Neural cell (in vitro differentiated cells): ENCODE measurements around the gene RAB11FIP4.

Source experiments
- CTCF ChIP-seq: fragments of 450-650 bp; IDR thresholded peaks from 2 replicates; pipeline ENCODE4 v1.5.1; 2014; ENCODE audit warnings: antibody characterized with exemption, mild to moderate bottlenecking, moderate library complexity; ENCODE audit not compliant: poor library complexity, severe bottlenecking
- EZH2 ChIP-seq: fragments of 200-600, 300-800 bp; shearing (Covaris generic), sonication (generic); IDR thresholded peaks from 2 replicates; pipeline ENCODE4 v1.6.1; 2014; ENCODE audit warnings: antibody characterized with exemption, low read length, borderline replicate concordance, mild to moderate bottlenecking; ENCODE audit not compliant: insufficient read depth, poor library complexity, severe bottlenecking
- MXI1 ChIP-seq: fragments of 450-650 bp; conservative IDR thresholded peaks from 2 replicates; pipeline ENCODE4 v1.6.1; 2014; ENCODE audit warnings: antibody characterized with exemption, mild to moderate bottlenecking; ENCODE audit not compliant: poor library complexity, severe bottlenecking
- POLR2AphosphoS5 ChIP-seq: IDR thresholded peaks from 2 replicates; pipeline ENCODE4 v1.6.1; 2012
- RAD21 ChIP-seq: fragments of 450-650 bp; conservative IDR thresholded peaks from 2 replicates; pipeline ENCODE4 v1.6.1; 2014; ENCODE audit warnings: antibody characterized with exemption, mild to moderate bottlenecking, moderate library complexity
- SMC3 ChIP-seq: fragments of 450-650 bp; conservative IDR thresholded peaks from 2 replicates; pipeline ENCODE4 v1.6.1; 2014; ENCODE audit warnings: antibody characterized with exemption, mild to moderate bottlenecking, moderate library complexity; ENCODE audit not compliant: poor library complexity
- TAF1 ChIP-seq: IDR thresholded peaks from 2 replicates; pipeline ENCODE4 v1.6.1; 2012; ENCODE audit warnings: low read depth

GRCh38 chr17:31493656-31494155 lies 102.2 kb downstream of the RAB11FIP4 start:
- no peak for TF ChIP-seq CTCF
- no peak for TF ChIP-seq EZH2
- TF ChIP-seq POLR2AphosphoS5, result no peak
- TF ChIP-seq RAD21, result no peak
- TF ChIP-seq TAF1, result no peak
- no peak for TF ChIP-seq MXI1
- no peak for TF ChIP-seq SMC3
